HEK293T (cell line): ENCODE results near the gene UBB.

Experiments used
- BHLHE40 ChIP-seq: fragments of 450-650 bp; IDR thresholded peaks from 2 replicates; pipeline ENCODE4 v1.6.1; 2016; ENCODE audit warnings: mild to moderate bottlenecking, moderate library complexity, borderline replicate concordance
- CTBP1 ChIP-seq: fragments of 450-650 bp; IDR thresholded peaks from 2 replicates; pipeline ENCODE4 v1.6.1; 2016; ENCODE audit warnings: borderline replicate concordance
- ELF4 ChIP-seq: fragments of 450-650 bp; IDR thresholded peaks from 2 replicates; pipeline ENCODE4 v1.6.1; 2017; ENCODE audit warnings: antibody characterized with exemption
- FOXM1 ChIP-seq: fragments of 450-650 bp; IDR thresholded peaks from 2 replicates; pipeline ENCODE4 v1.6.1; 2017; ENCODE audit warnings: mild to moderate bottlenecking, borderline replicate concordance
- HDGF ChIP-seq: fragments of 450-650 bp; IDR thresholded peaks from 2 replicates; pipeline ENCODE4 v1.6.1; 2017; ENCODE audit warnings: antibody characterized with exemption, borderline replicate concordance

- no peak for TF ChIP-seq HDGF
- no peak for TF ChIP-seq BHLHE40
- no peak for TF ChIP-seq CTBP1
- TF ChIP-seq FOXM1 = no peak
- no peak for TF ChIP-seq ELF4
These were observed 41.5 kb downstream of the UBB start for GRCh38 chr17:16422416-16422815.
